Left ventricle myocardium inferior (tissue), 1 donor: ENCODE data around the gene ANXA9. TPM values are rescaled to one million over a fixed set of nuclear protein-coding genes. Genes with fewer than 3 reads are reported as not detected.

Experiments used
- DNase-seq: peaks from one replicate; pipeline ENCODE4 v3.0.0-alpha.2; 2020
- H3K27ac ChIP-seq: fragments of 200-600 bp; replicated peaks from 2 replicates; pipeline ENCODE4 v1.8.0; 2021
- H3K27me3 ChIP-seq: fragments of 200-600 bp; 2 replicates; pipeline ENCODE4 v1.8.0; 2021; ENCODE audit warnings: low read depth
- H3K36me3 ChIP-seq: fragments of 200-600 bp; 2 replicates; pipeline ENCODE4 v1.8.0; 2021
- H3K4me1 ChIP-seq: fragments of 200-600 bp; 2 replicates; pipeline ENCODE4 v1.8.0; 2021
- H3K4me3 ChIP-seq: fragments of 200-600 bp; 2 replicates; pipeline ENCODE4 v1.8.0; 2021; ENCODE audit warnings: mild to moderate bottlenecking, moderate library complexity
- H3K9me3 ChIP-seq: fragments of 200-600 bp; replicated peaks from 2 replicates; pipeline ENCODE4 v1.8.0; 2021
- intact Hi-C: fragments of 100-400 bp; cut with micrococcal nuclease; formaldehyde crosslinking; loops from one replicate; pipeline ENCODE4 v1.11.0; 2022
- total RNA-seq: library from RNA; stranded (reverse); fragmentation: NEBNext Ultra II Directional; extraction: Animal tissue kit (Norgen Biotek cat#: 25700); gene quantifications from one replicate; pipeline ENCODE4 v1.2.1, GENCODE V29; 2021
- TF ChIP-seq, protein P1 (sequence below): fragments of 200-600 bp; IDR thresholded peaks from 2 replicates; pipeline ENCODE4 v1.8.0; 2021; ENCODE audit warnings: antibody characterized with exemption, mild to moderate bottlenecking, borderline replicate concordance
- donor health status: DM: no; HTN: yes; CAD: no; lungs with severe emphysema.

Gene ANXA9
- total RNA-seq, 1 donor from 2014 or later = 0.14 TPM

DNA sequence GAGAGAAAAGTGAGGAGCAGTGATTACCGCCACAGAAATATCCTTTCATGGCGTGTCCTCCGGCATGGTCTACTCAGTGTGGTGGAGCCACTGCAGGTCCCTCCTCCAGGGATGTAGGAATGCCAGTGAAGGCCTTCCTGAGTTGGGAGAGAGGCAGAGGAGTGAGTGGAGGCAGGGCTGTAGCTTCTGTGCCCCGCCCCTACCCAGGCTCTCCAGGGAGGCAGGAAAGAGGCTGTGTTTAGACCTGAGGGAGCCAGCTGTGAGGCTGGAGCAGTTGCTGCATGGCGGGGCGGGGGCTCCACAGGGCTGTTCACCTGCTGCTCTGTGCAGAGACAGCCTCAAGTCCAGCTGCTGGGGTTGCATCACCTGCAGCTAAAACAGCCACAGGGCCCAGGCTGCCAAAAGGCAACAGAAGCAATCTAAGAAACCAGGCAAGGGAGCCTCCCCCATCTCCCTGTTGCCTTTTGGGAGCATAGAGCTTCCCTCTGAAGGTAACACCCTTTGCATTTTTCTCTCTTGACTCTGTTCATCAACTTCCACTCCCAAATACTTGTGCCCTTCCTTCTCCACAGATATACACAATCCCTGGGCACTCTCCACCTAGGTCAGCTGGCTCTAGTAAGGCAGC, 801 bp upstream of the ANXA9 start:
- DNase-seq = no peak
- H3K36me3 ChIP-seq = no peaks in the 10 kb centered on the region
- TF ChIP-seq, protein P1, sequence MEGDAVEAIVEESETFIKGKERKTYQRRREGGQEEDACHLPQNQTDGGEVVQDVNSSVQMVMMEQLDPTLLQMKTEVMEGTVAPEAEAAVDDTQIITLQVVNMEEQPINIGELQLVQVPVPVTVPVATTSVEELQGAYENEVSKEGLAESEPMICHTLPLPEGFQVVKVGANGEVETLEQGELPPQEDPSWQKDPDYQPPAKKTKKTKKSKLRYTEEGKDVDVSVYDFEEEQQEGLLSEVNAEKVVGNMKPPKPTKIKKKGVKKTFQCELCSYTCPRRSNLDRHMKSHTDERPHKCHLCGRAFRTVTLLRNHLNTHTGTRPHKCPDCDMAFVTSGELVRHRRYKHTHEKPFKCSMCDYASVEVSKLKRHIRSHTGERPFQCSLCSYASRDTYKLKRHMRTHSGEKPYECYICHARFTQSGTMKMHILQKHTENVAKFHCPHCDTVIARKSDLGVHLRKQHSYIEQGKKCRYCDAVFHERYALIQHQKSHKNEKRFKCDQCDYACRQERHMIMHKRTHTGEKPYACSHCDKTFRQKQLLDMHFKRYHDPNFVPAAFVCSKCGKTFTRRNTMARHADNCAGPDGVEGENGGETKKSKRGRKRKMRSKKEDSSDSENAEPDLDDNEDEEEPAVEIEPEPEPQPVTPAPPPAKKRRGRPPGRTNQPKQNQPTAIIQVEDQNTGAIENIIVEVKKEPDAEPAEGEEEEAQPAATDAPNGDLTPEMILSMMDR = no peak
- H3K4me1 ChIP-seq = peaks cover 26% of the 10 kb centered on the region
- H3K9me3 ChIP-seq = no peaks in the 10 kb centered on the region
- H3K27me3 ChIP-seq = no peaks in the 10 kb centered on the region
- intact Hi-C loops = no loop called here
- no peak overlapping the region for H3K27ac ChIP-seq
- H3K4me3 ChIP-seq = no peak overlapping the region

DNA sequence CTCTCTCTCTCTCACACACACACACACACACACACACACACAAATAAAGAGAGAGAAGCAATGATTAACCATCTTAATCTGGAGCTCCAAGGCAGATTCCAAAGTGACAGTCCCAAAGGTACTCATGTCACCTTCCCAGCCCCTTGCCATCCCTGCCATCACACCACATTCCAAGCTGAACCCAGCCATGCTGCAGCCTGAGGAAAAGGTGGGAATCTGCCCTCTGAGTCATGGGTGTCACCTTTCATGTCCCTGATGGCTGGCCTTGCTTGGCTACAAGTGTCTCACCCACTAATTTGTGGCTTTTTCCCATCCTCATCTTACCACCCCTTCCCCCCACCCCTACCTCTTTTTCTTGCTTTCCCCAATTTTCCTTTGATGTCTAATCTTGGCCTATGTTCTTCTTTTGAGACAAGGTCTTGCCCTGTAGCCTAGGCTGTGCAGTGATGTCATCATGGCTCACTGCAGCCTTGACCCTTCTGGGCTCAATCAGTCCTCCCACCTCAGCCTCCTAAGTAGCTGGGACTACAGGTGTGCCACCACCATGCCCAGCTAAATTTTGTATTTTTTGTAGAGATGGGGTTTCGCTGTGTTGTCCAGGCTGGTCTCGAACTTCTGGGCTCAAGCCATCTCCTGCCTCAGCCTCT, 3.2 kb downstream of the ANXA9 start:
- Histone ChIP-seq H3K27ac (no peak overlapping the region), H3K36me3 (no peaks in the 10 kb centered on the region), H3K4me1 (no peaks in the 10 kb centered on the region), H3K9me3 (no peaks in the 10 kb centered on the region), H3K27me3 (no peaks in the 10 kb centered on the region), H3K4me3 (no peak overlapping the region)
- intact Hi-C loops = no loop called here
- DNase-seq = no peak
- TF ChIP-seq, protein P1 = no peak

DNA sequence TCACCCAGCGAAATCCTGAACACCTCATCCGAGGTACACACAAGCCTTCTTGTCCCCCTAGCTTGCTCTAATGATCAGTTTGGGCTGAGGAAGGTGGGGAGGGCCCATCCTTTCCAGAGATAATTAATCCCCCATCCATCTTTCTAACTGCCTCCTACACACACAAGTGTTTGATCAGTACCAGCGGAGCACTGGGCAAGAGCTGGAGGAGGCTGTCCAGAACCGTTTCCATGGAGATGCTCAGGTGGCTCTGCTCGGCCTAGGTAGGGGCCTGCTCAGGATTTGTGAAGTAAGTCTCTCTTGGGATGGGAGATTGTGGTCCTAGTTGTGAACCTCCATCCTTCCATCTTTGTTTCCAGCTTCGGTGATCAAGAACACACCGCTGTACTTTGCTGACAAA, 5.8 kb downstream of the ANXA9 start:
- Histone ChIP-seq H3K36me3 (no peaks in the 10 kb centered on the region), H3K27me3 (no peaks in the 10 kb centered on the region), H3K27ac (no peak overlapping the region), H3K9me3 (no peaks in the 10 kb centered on the region), H3K4me3 (no peak overlapping the region), H3K4me1 (no peaks in the 10 kb centered on the region)
- TF ChIP-seq, protein P1 = no peak
- DNase-seq = no peak
- intact Hi-C loops = no loop called here

DNA sequence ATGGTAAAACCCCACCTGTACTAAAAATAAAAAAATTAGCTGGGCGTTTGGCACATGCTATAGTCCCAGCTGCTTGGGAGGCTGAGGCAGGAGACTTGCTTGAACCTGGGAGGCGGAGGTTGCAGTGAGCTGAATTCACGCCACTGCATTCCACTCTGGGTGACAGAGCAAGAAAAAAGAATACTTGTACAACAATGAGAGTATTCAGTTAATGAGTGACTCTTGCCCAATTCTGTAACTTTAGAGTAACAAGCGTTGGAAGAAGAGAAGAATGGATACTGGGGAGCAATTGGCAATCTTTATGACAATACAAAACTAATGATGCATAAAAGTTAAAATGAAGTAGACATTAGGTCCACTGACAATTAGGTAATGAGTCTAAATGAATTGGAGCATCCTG, 10.5 kb downstream of the ANXA9 start:
- peaks cover 18% of the 10 kb centered on the region for H3K4me1 ChIP-seq
- no peak overlapping the region for H3K4me3 ChIP-seq
- TF ChIP-seq, protein P1 = no peak
- intact Hi-C loops = no loop called here
- no peaks in the 10 kb centered on the region for H3K27me3 ChIP-seq
- H3K27ac ChIP-seq = no peak overlapping the region
- H3K9me3 ChIP-seq = no peaks in the 10 kb centered on the region
- no peak for DNase-seq
- peaks cover 9% of the 10 kb centered on the region for H3K36me3 ChIP-seq

DNA sequence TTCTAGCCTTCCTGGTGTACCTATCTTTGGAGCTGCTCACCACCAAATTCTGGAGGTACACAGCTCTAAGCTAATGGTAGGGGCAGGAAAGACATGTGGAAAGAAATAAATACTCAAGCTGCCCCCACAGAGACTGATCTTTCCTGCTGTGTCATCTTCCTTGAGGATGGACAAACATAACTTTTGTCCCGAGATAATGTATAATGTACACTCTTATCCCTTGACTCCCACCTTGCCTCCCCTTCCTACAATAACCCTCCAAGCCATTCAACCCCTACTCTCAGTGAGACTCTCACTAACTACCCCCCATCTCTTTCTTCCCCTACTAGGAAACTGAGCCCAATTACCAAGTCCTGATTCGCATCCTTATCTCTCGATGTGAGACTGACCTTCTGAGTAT, 12.2 kb downstream of the ANXA9 start:
- intact Hi-C loops = no loop called here

More for the DNA sequence above, 12.2 kb downstream of the ANXA9 start:
- Histone ChIP-seq H3K4me3 (no peak overlapping the region), H3K4me1 (peaks cover 18% of the 10 kb centered on the region), H3K27me3 (no peaks in the 10 kb centered on the region), H3K9me3 (no peaks in the 10 kb centered on the region), H3K27ac (no peak overlapping the region), H3K36me3 (peaks cover 26% of the 10 kb centered on the region)
- DNase-seq = no peak
- TF ChIP-seq, protein P1 = no peak
